Activated naive CD8-positive, alpha-beta T cell treated with anti-CD3 and anti-CD28 coated beads, Interleukin-2, amount 10 ng/mL, durations not matched to agents 7 days and 5 days (primary cell): ENCODE results near the gene NR5A2. TPM values are rescaled to one million over a fixed set of nuclear protein-coding genes. Genes with fewer than 3 reads are reported as not detected.

Experiments
- ATAC-seq: fragments of 150-1000 bp; cut with Tn5 transposase; one replicate; pipeline ENCODE4 v1.10.0; 2021; ENCODE audit warnings: low read depth, moderate library complexity
- POLR2A ChIA-PET: fragments of 350-600 bp; sonication (Branson Sonifier 250); formaldehyde crosslinking; loops from one replicate; lab custom pipeline; 2021; ENCODE audit warnings: antibody characterized with exemption; lab: Charles Lee
- DNase-seq: peaks from one replicate; pipeline ENCODE4 v3.0.0; 2021
- H3K27ac Mint-ChIP-seq: one replicate; pipeline ENCODE4 v1.8.0; 2022; ENCODE audit warnings: mild to moderate bottlenecking, mixed read lengths
- H3K27me3 Mint-ChIP-seq: one replicate; pipeline ENCODE4 v1.8.0; 2022; ENCODE audit warnings: mild to moderate bottlenecking, moderate library complexity, mixed read lengths
- H3K36me3 Mint-ChIP-seq: one replicate; pipeline ENCODE4 v1.8.0; 2021; ENCODE audit warnings: mild to moderate bottlenecking, mixed read lengths
- H3K4me1 Mint-ChIP-seq: one replicate; pipeline ENCODE4 v1.8.0; 2021; ENCODE audit warnings: mixed read lengths
- H3K4me3 Mint-ChIP-seq: one replicate; pipeline ENCODE4 v1.8.0; 2022; ENCODE audit warnings: mild to moderate bottlenecking, moderate library complexity, mixed read lengths
- H3K9me3 Mint-ChIP-seq: one replicate; pipeline ENCODE4 v1.8.0; 2021; ENCODE audit warnings: mixed read lengths
- total RNA-seq, 2 experiments: library from RNA; stranded (reverse); gene quantifications; one replicate each; pipeline ENCODE4 v1.2.3, GENCODE V29; 2021

NR5A2 gene
- total RNA-seq, 2 experiments from 2014 or later = not detected

GRCh38 chr1:200205216-200205995, 177.9 kb downstream of the NR5A2 start:
- POLR2A ChIA-PET = no interaction called here
- DNase-seq (no peak), ATAC-seq (no peak)
- no peak overlapping the region for H3K27ac Mint-ChIP-seq
- peaks cover 12% of the 10 kb centered on the region for H3K27me3 Mint-ChIP-seq
- H3K4me3 Mint-ChIP-seq = no peak overlapping the region
- peaks cover 3% of the 10 kb centered on the region for H3K9me3 Mint-ChIP-seq
- no peaks in the 10 kb centered on the region for H3K4me1 Mint-ChIP-seq
- H3K36me3 Mint-ChIP-seq = no peaks in the 10 kb centered on the region

DNA sequence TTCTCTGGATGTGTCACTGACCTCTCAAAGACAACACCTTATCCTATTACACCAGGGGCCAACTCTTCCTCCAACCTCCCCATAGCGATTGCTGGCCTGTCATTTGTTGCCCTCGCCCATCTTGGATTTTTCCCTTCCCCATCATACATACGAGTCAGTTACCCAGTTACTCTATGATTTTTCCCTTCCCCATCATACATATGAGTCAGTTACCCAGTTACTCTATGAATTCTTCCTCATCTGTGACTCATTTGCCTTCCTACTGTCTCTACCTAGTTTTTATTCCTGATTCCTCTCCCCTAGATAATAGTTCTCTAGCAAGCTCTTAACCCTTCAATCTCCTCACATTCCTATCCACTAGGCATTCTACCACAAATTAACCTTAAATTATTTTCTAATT, 178.8 kb downstream of the NR5A2 start:
- H3K36me3 Mint-ChIP-seq = no peaks in the 10 kb centered on the region
- H3K4me3 Mint-ChIP-seq = no peak overlapping the region
- H3K27ac Mint-ChIP-seq = no peak overlapping the region
- peaks cover 12% of the 10 kb centered on the region for H3K27me3 Mint-ChIP-seq
- POLR2A ChIA-PET = no interaction called here
- ATAC-seq = no peak
- peaks cover 3% of the 10 kb centered on the region for H3K9me3 Mint-ChIP-seq
- DNase-seq = no peak
- no peaks in the 10 kb centered on the region for H3K4me1 Mint-ChIP-seq

DNA sequence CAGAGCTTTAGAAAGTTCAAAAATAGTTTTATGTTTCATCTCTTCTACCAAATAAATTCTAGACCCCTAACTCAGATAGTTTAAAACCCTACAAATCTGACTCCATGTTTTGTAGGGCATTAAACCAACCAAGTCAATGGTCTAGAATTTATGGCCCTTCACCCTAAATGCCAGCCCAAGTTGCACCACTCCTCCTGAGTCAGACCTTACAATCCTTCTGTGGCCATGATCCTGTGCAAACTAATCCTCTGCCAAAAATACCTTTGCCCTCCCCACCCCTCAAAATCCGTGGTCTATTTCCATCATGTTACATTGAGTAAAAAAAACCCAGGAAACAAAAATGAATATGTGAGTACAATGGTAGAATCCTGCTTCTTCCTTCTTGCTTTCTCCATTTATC, 179.3 kb downstream of the NR5A2 start:
- Mint-ChIP-seq H3K4me3 (no peak overlapping the region), H3K27ac (no peak overlapping the region), H3K9me3 (peaks cover 3% of the 10 kb centered on the region), H3K36me3 (no peaks in the 10 kb centered on the region), H3K4me1 (no peaks in the 10 kb centered on the region), H3K27me3 (peaks cover 12% of the 10 kb centered on the region)
- ATAC-seq (no peak), DNase-seq (no peak)
- POLR2A ChIA-PET = no interaction called here

DNA sequence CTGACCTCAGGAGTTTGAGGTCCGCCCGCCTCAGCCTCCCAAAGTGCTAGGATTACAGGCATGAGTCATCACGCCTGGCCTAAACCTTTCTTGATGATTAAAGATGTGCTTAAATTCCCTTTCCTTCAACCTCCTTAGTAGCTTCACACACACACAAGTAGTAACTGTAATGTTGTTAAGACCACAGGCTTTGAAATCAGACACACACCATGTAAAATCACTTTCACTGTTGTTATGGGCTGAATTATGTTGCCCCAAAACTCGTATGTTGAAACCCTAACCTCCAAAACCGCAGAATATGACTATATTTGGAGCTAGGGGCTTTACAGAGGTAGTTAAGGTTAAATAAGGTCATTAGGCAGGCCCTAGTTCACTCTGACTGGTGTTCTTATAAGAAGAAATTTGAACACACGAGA, 180.2 kb downstream of the NR5A2 start:
- Mint-ChIP-seq H3K4me3 (no peak overlapping the region), H3K36me3 (no peaks in the 10 kb centered on the region), H3K4me1 (no peaks in the 10 kb centered on the region), H3K27ac (no peak overlapping the region), H3K9me3 (peaks cover 1% of the 10 kb centered on the region), H3K27me3 (peaks cover 9% of the 10 kb centered on the region)
- ATAC-seq (no peak), DNase-seq (no peak)
- POLR2A ChIA-PET = no interaction called here

DNA sequence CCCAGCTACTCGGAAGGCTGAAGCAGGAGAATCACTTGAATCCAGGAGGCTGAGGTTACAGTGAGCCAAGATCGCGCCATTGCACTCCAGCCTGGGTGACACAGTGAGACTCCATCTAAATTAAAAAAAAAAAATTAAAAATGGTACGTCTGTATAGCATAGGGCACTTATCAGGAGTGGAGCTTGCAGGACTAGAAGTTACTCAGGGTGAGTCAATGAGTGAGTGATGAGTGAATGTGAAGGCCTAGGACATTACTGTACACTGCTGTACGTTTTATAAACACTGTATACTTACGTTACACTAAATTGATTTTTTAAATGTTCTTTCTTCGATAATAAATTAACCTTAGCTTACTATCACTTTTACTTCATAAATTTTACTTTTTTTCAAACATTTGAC, 183.6 kb downstream of the NR5A2 start:
- H3K4me1 Mint-ChIP-seq = no peaks in the 10 kb centered on the region
- no peaks in the 10 kb centered on the region for H3K27me3 Mint-ChIP-seq
- POLR2A ChIA-PET = no interaction called here
- H3K36me3 Mint-ChIP-seq = no peaks in the 10 kb centered on the region
- H3K9me3 Mint-ChIP-seq = no peaks in the 10 kb centered on the region
- DNase-seq = no peak
- H3K27ac Mint-ChIP-seq = no peak overlapping the region
- ATAC-seq = no peak
- no peak overlapping the region for H3K4me3 Mint-ChIP-seq

- no peak for DNase-seq
- peaks cover 2% of the 10 kb centered on the region for H3K36me3 Mint-ChIP-seq
- H3K27ac Mint-ChIP-seq = no peak overlapping the region
- H3K9me3 Mint-ChIP-seq = peaks cover 2% of the 10 kb centered on the region
- H3K4me1 Mint-ChIP-seq = peaks cover 6% of the 10 kb centered on the region
- H3K4me3 Mint-ChIP-seq = no peak overlapping the region
- POLR2A ChIA-PET = no interaction called here
- no peaks in the 10 kb centered on the region for H3K27me3 Mint-ChIP-seq
- no peak for ATAC-seq
Observed at GRCh38 chr1:200213392-200213791, 185.9 kb downstream of the NR5A2 start.

DNA sequence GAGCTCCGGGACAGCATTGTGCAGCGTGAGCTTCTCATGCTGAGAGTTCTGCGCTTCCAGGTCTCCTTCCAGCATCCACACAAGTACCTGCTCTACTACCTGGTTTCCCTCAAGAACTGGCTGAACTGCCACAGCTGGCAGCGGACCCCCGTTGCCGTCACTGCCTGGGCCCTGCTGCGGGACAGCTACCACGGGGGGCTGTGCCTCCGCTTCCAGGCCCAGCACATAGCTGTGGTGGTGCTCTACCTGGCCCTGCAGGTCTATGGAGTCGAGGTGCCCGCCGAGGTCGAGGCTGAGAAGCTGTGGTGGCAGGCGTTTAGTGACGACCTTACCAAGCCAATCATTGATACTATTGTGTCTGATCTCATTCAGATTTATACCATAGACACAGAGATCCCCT, 186.4 kb downstream of the NR5A2 start:
- DNase-seq (no peak), ATAC-seq (no peak)
- H3K4me1 Mint-ChIP-seq = peaks cover 6% of the 10 kb centered on the region
- POLR2A ChIA-PET = no interaction called here
- no peak overlapping the region for H3K4me3 Mint-ChIP-seq
- H3K27ac Mint-ChIP-seq = no peak overlapping the region
- peaks cover 2% of the 10 kb centered on the region for H3K36me3 Mint-ChIP-seq
- peaks cover 2% of the 10 kb centered on the region for H3K9me3 Mint-ChIP-seq
- H3K27me3 Mint-ChIP-seq = no peaks in the 10 kb centered on the region

- POLR2A ChIA-PET = no interaction called here
Observed at GRCh38 chr1:200215350-200215749, 187.8 kb downstream of the NR5A2 start.

DNA sequence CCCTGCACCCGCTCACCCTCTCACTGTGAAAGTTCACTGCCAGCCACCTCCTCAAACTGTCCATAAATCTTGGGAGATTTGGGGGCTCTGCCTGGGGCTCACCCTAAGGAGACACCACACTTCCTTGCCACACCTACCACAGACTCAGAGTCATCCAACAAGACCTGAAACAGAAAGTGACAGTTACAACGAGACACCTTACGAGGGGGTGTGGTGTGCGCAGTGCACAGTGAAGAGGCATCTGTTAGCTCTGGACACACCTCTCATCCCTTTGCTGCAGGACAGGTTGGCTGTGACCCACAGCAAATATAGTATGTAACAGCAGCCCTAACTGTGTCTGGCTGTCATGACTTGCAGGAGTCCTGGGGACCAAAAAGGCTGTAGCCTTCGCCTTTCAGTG, 190.2 kb downstream of the NR5A2 start:
- Mint-ChIP-seq H3K27ac (no peak overlapping the region), H3K9me3 (peaks cover 4% of the 10 kb centered on the region), H3K4me1 (peaks cover 10% of the 10 kb centered on the region), H3K27me3 (no peaks in the 10 kb centered on the region), H3K36me3 (peaks cover 2% of the 10 kb centered on the region), H3K4me3 (no peak overlapping the region)
- ATAC-seq (peak; percentile 66), DNase-seq (no peak)
- POLR2A ChIA-PET = no interaction called here

More at GRCh38 chr1:200215350-200215749, 187.8 kb downstream of the NR5A2 start:
- no peak overlapping the region for H3K4me3 Mint-ChIP-seq
- DNase-seq (no peak), ATAC-seq (no peak)
- no peaks in the 10 kb centered on the region for H3K27me3 Mint-ChIP-seq
- H3K9me3 Mint-ChIP-seq = peaks cover 4% of the 10 kb centered on the region
- H3K27ac Mint-ChIP-seq = no peak overlapping the region
- H3K4me1 Mint-ChIP-seq = peaks cover 6% of the 10 kb centered on the region
- H3K36me3 Mint-ChIP-seq = peaks cover 2% of the 10 kb centered on the region

DNA sequence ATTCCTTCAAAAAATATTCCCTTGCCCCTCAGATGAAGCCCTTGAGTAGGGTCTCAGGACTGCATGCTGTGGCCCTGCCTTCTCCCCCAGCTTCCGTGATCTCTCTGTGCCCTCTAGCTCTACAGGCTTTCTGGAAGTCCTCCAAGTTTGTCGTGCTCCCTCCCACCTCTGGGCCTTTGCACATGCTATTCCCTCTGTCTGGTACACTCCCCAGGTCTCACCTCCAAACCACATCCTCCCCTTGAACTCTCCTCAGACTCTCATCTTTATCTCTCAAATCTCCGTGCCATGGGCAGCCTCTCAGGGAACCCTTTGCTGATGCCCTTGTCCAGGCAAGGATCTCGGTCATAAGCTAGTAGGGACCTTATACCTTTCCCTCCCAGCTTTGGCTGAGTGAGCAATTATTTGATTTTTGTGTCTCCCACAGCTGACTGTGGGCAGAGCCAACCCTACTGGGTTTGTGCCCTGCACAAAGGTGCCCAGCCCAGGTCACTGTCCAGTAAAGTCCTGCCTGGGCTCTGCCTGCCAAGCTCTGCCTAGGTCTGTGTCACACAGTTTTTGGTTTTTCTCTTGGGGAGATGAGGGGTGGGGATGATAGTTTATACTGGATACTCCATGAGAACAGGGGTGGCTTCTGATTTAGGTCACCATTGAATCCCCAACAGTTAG, 194.2 kb downstream of the NR5A2 start:
- Mint-ChIP-seq H3K4me3 (no peak overlapping the region), H3K27me3 (peaks cover 2% of the 10 kb centered on the region), H3K9me3 (peaks cover 7% of the 10 kb centered on the region), H3K4me1 (peaks cover 17% of the 10 kb centered on the region), H3K27ac (no peak overlapping the region), H3K36me3 (peaks cover 2% of the 10 kb centered on the region)
- DNase-seq (no peak), ATAC-seq (no peak)
- POLR2A ChIA-PET = no interaction called here

GRCh38 chr1:200223207-200223606, 195.7 kb downstream of the NR5A2 start:
- Mint-ChIP-seq H3K27ac (no peak overlapping the region), H3K9me3 (peaks cover 5% of the 10 kb centered on the region), H3K27me3 (peaks cover 6% of the 10 kb centered on the region), H3K4me1 (peaks cover 14% of the 10 kb centered on the region), H3K36me3 (no peaks in the 10 kb centered on the region), H3K4me3 (no peak overlapping the region)
- DNase-seq (no peak), ATAC-seq (no peak)
- POLR2A ChIA-PET = no interaction called here

GRCh38 chr1:200223613-200224012, 196.1 kb downstream of the NR5A2 start:
- H3K27ac Mint-ChIP-seq = no peak overlapping the region
- H3K27me3 Mint-ChIP-seq = peaks cover 7% of the 10 kb centered on the region
- DNase-seq = no peak
- ATAC-seq = no peak
- H3K9me3 Mint-ChIP-seq = peaks cover 5% of the 10 kb centered on the region
- no peak overlapping the region for H3K4me3 Mint-ChIP-seq
- H3K36me3 Mint-ChIP-seq = no peaks in the 10 kb centered on the region
- POLR2A ChIA-PET = no interaction called here
- peaks cover 14% of the 10 kb centered on the region for H3K4me1 Mint-ChIP-seq

- H3K4me1 Mint-ChIP-seq = peaks cover 14% of the 10 kb centered on the region
- DNase-seq (no peak), ATAC-seq (no peak)
- H3K9me3 Mint-ChIP-seq = peaks cover 5% of the 10 kb centered on the region
- POLR2A ChIA-PET = no interaction called here
- no peaks in the 10 kb centered on the region for H3K36me3 Mint-ChIP-seq
- H3K27ac Mint-ChIP-seq = no peak overlapping the region
- no peak overlapping the region for H3K4me3 Mint-ChIP-seq
- H3K27me3 Mint-ChIP-seq = peaks cover 12% of the 10 kb centered on the region
Observed at GRCh38 chr1:200224315-200224714, 196.8 kb downstream of the NR5A2 start.
